Fibroblast of lung (primary cell): ENCODE results near the gene MTMR3. TPM values are rescaled to one million over a fixed set of nuclear protein-coding genes. Genes with fewer than 3 reads are reported as not detected.

Source experiments
- DNase-seq, 2 donors: peaks; one replicate each; pipeline versions ENCODE4 v3.0.0 to v3.0.0-alpha.2; 2010; ENCODE audit warnings: low read depth in 2 of 2
- H2AFZ ChIP-seq: 2 replicates; pipeline ENCODE4 v1.5.1; 2012; ENCODE audit warnings: low read length, control low read depth, inconsistent platforms
- H3K27ac ChIP-seq: 2 replicates; pipeline ENCODE4 v1.5.1; 2011; ENCODE audit warnings: low read length, control low read depth; ENCODE audit not compliant: insufficient read depth
- H3K27me3 ChIP-seq: 2 replicates; pipeline ENCODE4 v1.5.1; 2011; ENCODE audit warnings: mild to moderate bottlenecking, low read length; ENCODE audit not compliant: control insufficient read depth, insufficient read depth
- H3K36me3 ChIP-seq: 2 replicates; pipeline ENCODE4 v1.5.1; 2011; ENCODE audit warnings: low read length; ENCODE audit not compliant: control insufficient read depth, insufficient read depth
- H3K4me1 ChIP-seq: 2 replicates; pipeline ENCODE4 v1.5.1; 2011; ENCODE audit warnings: low read length; ENCODE audit not compliant: control insufficient read depth, insufficient read depth; ENCODE audit errors: extremely low read depth
- H3K4me2 ChIP-seq: 2 replicates; pipeline ENCODE4 v1.5.1; 2011; ENCODE audit warnings: low read length, control low read depth; ENCODE audit not compliant: insufficient read depth; ENCODE audit errors: extremely low read depth
- H3K4me3 ChIP-seq, 4 experiments: fragments of 200-600 bp in 1 of 4; sonication (generic) in 1 of 4; replicated peaks in 1 of 4; 2 replicates each; pipeline ENCODE4 v1.5.1; 2011 to 2016; ENCODE audit warnings: low read length in 4 of 4, low read depth in 3 of 4, mild to moderate bottlenecking in 3 of 4, control low read depth in 2 of 4, inconsistent platforms in 1 of 4, mixed read lengths in 1 of 4; ENCODE audit not compliant: insufficient read depth in 1 of 4; ENCODE audit errors: control extremely low read depth in 1 of 4
- H3K79me2 ChIP-seq: 2 replicates; pipeline ENCODE4 v1.5.1; 2012; ENCODE audit warnings: mild to moderate bottlenecking, low read length, inconsistent platforms; ENCODE audit not compliant: control insufficient read depth, insufficient read depth
- H3K9ac ChIP-seq: 2 replicates; pipeline ENCODE4 v1.5.1; 2011; ENCODE audit warnings: mild to moderate bottlenecking, low read length, control low read depth; ENCODE audit not compliant: insufficient read depth
- H3K9me3 ChIP-seq: 2 replicates; pipeline ENCODE4 v1.5.1; 2012; ENCODE audit warnings: low read depth, low read length; ENCODE audit not compliant: control insufficient read depth, insufficient read depth
- H4K20me1 ChIP-seq: 2 replicates; pipeline ENCODE4 v1.5.1; 2011; ENCODE audit warnings: low read length; ENCODE audit not compliant: control insufficient read depth, insufficient read depth; ENCODE audit errors: extremely low read depth
- CTCF ChIP-seq, 2 donors: IDR thresholded peaks in 1 of 2; conservative IDR thresholded peaks in 1 of 2; 1 replicate in 1 of 2; 2 replicates in 1 of 2; pipeline ENCODE4 v1.5.1; 2011 to 2012; ENCODE audit warnings: low read length in 2 of 2, control low read depth in 1 of 2, inconsistent platforms in 1 of 2, low read depth in 1 of 2, mild to moderate bottlenecking in 1 of 2
- EZH2 ChIP-seq: IDR thresholded peaks from 2 replicates; pipeline ENCODE4 v1.5.1; 2012; ENCODE audit warnings: low read length, control low read depth, mild to moderate bottlenecking; ENCODE audit errors: missing control alignments
- polyA plus RNA-seq, 2 donors: library from polyadenylated mRNA; depleted of rRNA in 1 of 2; stranded (reverse) in 1 of 2; unstranded in 1 of 2; fragments of >200 nt; gene quantifications; 2 replicates each; pipeline ENCODE4 v1.2.1, GENCODE V29; 2011 to 2012; ENCODE audit warnings: missing spikeins in 1 of 2
- total RNA-seq: library from RNA; depleted of rRNA; stranded (reverse); fragments of >200 nt; gene quantifications from 2 replicates; pipeline ENCODE4 v1.2.1, GENCODE V29; 2014

The MTMR3 gene
- total and polyA plus RNA-seq, 2 donors (not counting 1 experiment from before 2014, with no cell fraction given), result 15.0 to 31.2 TPM

DNA sequence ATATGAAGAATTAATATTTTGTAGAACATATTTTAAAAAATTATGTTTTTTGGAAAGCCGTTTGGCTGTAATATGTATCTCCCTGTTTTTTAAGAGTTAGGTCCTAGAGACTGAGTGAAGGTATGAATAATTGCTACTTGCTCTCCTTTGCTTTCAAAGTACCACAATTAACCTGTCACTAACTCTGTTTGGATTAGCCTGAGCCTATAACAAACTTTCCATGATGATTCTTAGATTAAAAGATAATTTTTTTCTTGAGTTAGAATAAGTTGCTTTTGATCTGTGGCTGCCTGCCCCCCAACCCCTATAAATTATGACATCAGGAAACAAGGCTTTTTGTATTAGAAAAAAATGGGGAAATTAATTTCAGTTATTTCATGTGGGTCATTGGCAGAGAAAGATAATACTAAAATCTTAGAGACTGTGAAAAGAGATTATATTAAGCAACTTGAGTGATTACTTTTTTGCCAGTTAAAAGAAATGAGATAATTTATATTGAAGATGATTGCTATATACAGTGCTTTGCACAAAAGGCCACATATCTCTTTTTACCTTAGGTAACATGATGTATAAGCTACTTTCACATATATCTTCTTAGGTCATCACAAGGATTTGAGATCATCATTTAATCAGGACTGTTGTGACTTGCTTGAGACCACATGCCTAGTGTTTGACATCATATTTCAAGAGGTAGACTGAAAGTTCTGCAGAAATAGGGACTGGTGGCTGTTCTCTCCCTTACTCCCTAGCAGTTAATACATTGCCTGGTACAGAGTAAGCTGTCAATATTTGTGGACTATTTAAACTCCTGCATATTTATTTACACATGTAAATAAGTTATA lies 9.6 kb downstream of the MTMR3 start:
- no peak overlapping the region for H3K9ac ChIP-seq
- H2AFZ ChIP-seq, result no peak overlapping the region
- H3K36me3 ChIP-seq, result no peaks in the 10 kb centered on the region
- H3K4me1 ChIP-seq, result no peaks in the 10 kb centered on the region
- no peak overlapping the region for H3K27ac ChIP-seq
- H3K4me3 ChIP-seq, result no peak overlapping the region
- H3K79me2 ChIP-seq, result peaks cover 37% of the 10 kb centered on the region
- DNase-seq, result no peak
- H3K9me3 ChIP-seq, result no peaks in the 10 kb centered on the region
- H3K27me3 ChIP-seq, result no peaks in the 10 kb centered on the region
- H3K4me2 ChIP-seq, result no peak overlapping the region
- TF ChIP-seq EZH2, result no peak
- TF ChIP-seq CTCF (conservative IDR thresholded peaks at IDR 0.05 in 1 of 2, IDR thresholded peaks at IDR 0.05 in 1 of 2; ENCODE audit: low read depth in 1 of 2, low read length in 2 of 2), result no peak
- H4K20me1 ChIP-seq, result no peaks in the 10 kb centered on the region

- Histone ChIP-seq H3K4me2 (no peak overlapping the region), H2AFZ (no peak overlapping the region), H4K20me1 (no peaks in the 10 kb centered on the region), H3K4me1 (peaks cover 4% of the 10 kb centered on the region), H3K27me3 (no peaks in the 10 kb centered on the region), H3K79me2 (peaks cover 39% of the 10 kb centered on the region), H3K9me3 (no peaks in the 10 kb centered on the region), H3K4me3 (no peak overlapping the region), H3K27ac (no peak overlapping the region), H3K9ac (no peak overlapping the region), H3K36me3 (no peaks in the 10 kb centered on the region)
- no peak for TF ChIP-seq CTCF (conservative IDR thresholded peaks at IDR 0.05 in 1 of 2, IDR thresholded peaks at IDR 0.05 in 1 of 2; ENCODE audit: low read depth in 1 of 2, low read length in 2 of 2)
- no peak for TF ChIP-seq EZH2
- no peak for DNase-seq
Measured at GRCh38 chr22:29901354-29901753, 18.4 kb downstream of the MTMR3 start.

GRCh38 chr22:29903371-29903770 lies 20.4 kb downstream of the MTMR3 start:
- H4K20me1 ChIP-seq, result no peaks in the 10 kb centered on the region
- no peaks in the 10 kb centered on the region for H3K36me3 ChIP-seq
- no peak overlapping the region for H3K4me2 ChIP-seq
- no peak for DNase-seq
- H3K4me1 ChIP-seq, result peaks cover 8% of the 10 kb centered on the region
- H2AFZ ChIP-seq, result no peak overlapping the region
- TF ChIP-seq CTCF (conservative IDR thresholded peaks at IDR 0.05 in 1 of 2, IDR thresholded peaks at IDR 0.05 in 1 of 2; ENCODE audit: low read depth in 1 of 2, low read length in 2 of 2) (no peak), EZH2 (no peak)
- H3K4me3 ChIP-seq, result no peak overlapping the region
- no peak overlapping the region for H3K9ac ChIP-seq
- H3K9me3 ChIP-seq, result no peaks in the 10 kb centered on the region
- peaks cover 41% of the 10 kb centered on the region for H3K79me2 ChIP-seq
- no peak overlapping the region for H3K27ac ChIP-seq
- no peaks in the 10 kb centered on the region for H3K27me3 ChIP-seq
